GM21367 (cell line): ENCODE measurements around the gene SLC1A7.

Experiments
- ATAC-seq: cut with Tn5 transposase; IDR thresholded peaks from one replicate; pipeline ENCODE4 v1.9.1; 2021; ENCODE audit not compliant: unreplicated experiment

SLC1A7 gene

GRCh38 chr1:53092659-53093450 is 49.6 kb downstream of the SLC1A7 start:
- ATAC-seq = no peak

GRCh38 chr1:53091841-53092645 is 50.4 kb downstream of the SLC1A7 start:
- ATAC-seq = no peak

GRCh38 chr1:53090227-53091147 is 52.0 kb downstream of the SLC1A7 start:
- ATAC-seq = no peak

GRCh38 chr1:53089478-53090226 is 52.8 kb downstream of the SLC1A7 start:
- no peak for ATAC-seq

- no peak for ATAC-seq
Measured at GRCh38 chr1:53088616-53089300, 53.7 kb downstream of the SLC1A7 start.

GRCh38 chr1:53087332-53088285 is 54.8 kb downstream of the SLC1A7 start:
- no peak for ATAC-seq

GRCh38 chr1:53086491-53087070 is 55.9 kb downstream of the SLC1A7 start:
- ATAC-seq = no peak

GRCh38 chr1:53085405-53085804 is 57.0 kb downstream of the SLC1A7 start:
- no peak for ATAC-seq

GRCh38 chr1:53084589-53084971 is 57.9 kb downstream of the SLC1A7 start:
- ATAC-seq = no peak

GRCh38 chr1:53083636-53084588 is 58.5 kb downstream of the SLC1A7 start:
- ATAC-seq = no peak

- no peak for ATAC-seq
Measured at GRCh38 chr1:53082826-53083455, 59.5 kb downstream of the SLC1A7 start.

- no peak for ATAC-seq
Measured at GRCh38 chr1:53081384-53082066, 60.9 kb downstream of the SLC1A7 start.

GRCh38 chr1:53080769-53081168 is 61.7 kb downstream of the SLC1A7 start:
- ATAC-seq = no peak

- no peak for ATAC-seq
Measured at GRCh38 chr1:53080041-53080440, 62.4 kb downstream of the SLC1A7 start.

GRCh38 chr1:53079251-53079650 is 63.2 kb downstream of the SLC1A7 start:
- ATAC-seq = no peak
